HUES64 (cell line): ENCODE measurements around the gene GLRA2.
"Not testable (repeated sequence)": the region's sequence is repeated elsewhere in the genome, so short reads cannot be mapped to it uniquely, and the experiment has no call there.

Experiments used
- H3K27ac ChIP-seq: 2 replicates; pipeline ENCODE4 v1.7.0; 2013; ENCODE audit warnings: low read depth, low read length, inconsistent platforms
- H3K27me3 ChIP-seq: 2 replicates; pipeline ENCODE4 v1.6.1; 2013; ENCODE audit warnings: mild to moderate bottlenecking, low read length; ENCODE audit not compliant: insufficient read depth
- H3K36me3 ChIP-seq: 2 replicates; pipeline ENCODE4 v1.6.1; 2013; ENCODE audit warnings: mild to moderate bottlenecking, low read length; ENCODE audit not compliant: insufficient read depth
- H3K4me1 ChIP-seq: 2 replicates; pipeline ENCODE4 v1.6.1; 2013; ENCODE audit warnings: mild to moderate bottlenecking, low read length, moderate library complexity; ENCODE audit not compliant: insufficient read depth
- H3K4me3 ChIP-seq: 2 replicates; pipeline ENCODE4 v1.5.1; 2013; ENCODE audit warnings: mild to moderate bottlenecking, low read length, moderate library complexity
- H3K9ac ChIP-seq: 2 replicates; pipeline ENCODE4 v1.6.1; 2013; ENCODE audit warnings: mild to moderate bottlenecking, low read depth, low read length
- H3K9me3 ChIP-seq: 2 replicates; pipeline ENCODE4 v1.6.1; 2013; ENCODE audit warnings: low read depth, low read length; ENCODE audit not compliant: insufficient read depth
- whole genome bisulfite sequencing: fragments of 150-250, 120-280 bp; methylation state at CpG from one replicate; pipeline ENCODE4 v1.1.7; 2013; ENCODE audit warnings: missing lambda C conversion rate; 5-methylcytosine and 5-hydroxymethylcytosine counted together

Gene GLRA2

GRCh38 chrX:14594521-14594920 lies 65.2 kb downstream of the GLRA2 start:
- Histone ChIP-seq H3K9me3 (no peaks in the 10 kb centered on the region), H3K4me3 (no peak overlapping the region), H3K4me1 (peaks cover 18% of the 10 kb centered on the region), H3K27ac (no peak overlapping the region), H3K27me3 (no peaks in the 10 kb centered on the region), H3K36me3 (no peaks in the 10 kb centered on the region), H3K9ac (no peak overlapping the region)

GRCh38 chrX:14598330-14598729 lies 69.0 kb downstream of the GLRA2 start:
- H3K27me3 ChIP-seq: no peaks in the 10 kb centered on the region
- H3K9ac ChIP-seq: no peak overlapping the region
- H3K9me3 ChIP-seq: no peaks in the 10 kb centered on the region
- H3K36me3 ChIP-seq: no peaks in the 10 kb centered on the region
- 25% methylated on average over 2 of the region's 3 CpGs for WGBS
- peak overlapping the region; percentile 57; the same call in 1 of the 2 replicates for H3K27ac ChIP-seq
- H3K4me3 ChIP-seq: no peak overlapping the region; the same call in 1 of the 2 replicates
- H3K4me1 ChIP-seq: peaks cover 21% of the 10 kb centered on the region

- H3K4me1 ChIP-seq: no peaks in the 10 kb centered on the region
- H3K27ac ChIP-seq: no peak overlapping the region
- no peaks in the 10 kb centered on the region for H3K27me3 ChIP-seq
- H3K9me3 ChIP-seq: no peaks in the 10 kb centered on the region
- no peak overlapping the region for H3K9ac ChIP-seq
- 95% methylated on average over 3 of the region's 3 CpGs for WGBS
- H3K36me3 ChIP-seq: no peaks in the 10 kb centered on the region
- H3K4me3 ChIP-seq: no peak overlapping the region
Observed at GRCh38 chrX:14607446-14607985, 78.2 kb downstream of the GLRA2 start.

- H3K9ac ChIP-seq, H3K27ac ChIP-seq, H3K36me3 ChIP-seq, H3K27me3 ChIP-seq, H3K9me3 ChIP-seq, H3K4me3 ChIP-seq, H3K4me1 ChIP-seq: not testable (repeated sequence)
- WGBS: 92% methylated on average over 2 of the region's 5 CpGs
Observed at GRCh38 chrX:14612450-14612849, 83.1 kb downstream of the GLRA2 start.

GRCh38 chrX:14616301-14616700 lies 87.0 kb downstream of the GLRA2 start:
- Histone ChIP-seq H3K36me3 (no peaks in the 10 kb centered on the region), H3K4me3 (no peak overlapping the region), H3K9ac (no peak overlapping the region), H3K27me3 (no peaks in the 10 kb centered on the region), H3K4me1 (no peaks in the 10 kb centered on the region), H3K27ac (no peak overlapping the region), H3K9me3 (no peaks in the 10 kb centered on the region)
- 95% methylated on average over 4 of the region's 4 CpGs for WGBS

GRCh38 chrX:14616836-14617235 lies 87.5 kb downstream of the GLRA2 start:
- no peaks in the 10 kb centered on the region for H3K36me3 ChIP-seq
- H3K27ac ChIP-seq: no peak overlapping the region
- WGBS: 70% methylated on average over 4 of the region's 4 CpGs
- H3K4me1 ChIP-seq: no peaks in the 10 kb centered on the region
- H3K27me3 ChIP-seq: no peaks in the 10 kb centered on the region
- no peak overlapping the region for H3K9ac ChIP-seq
- H3K4me3 ChIP-seq: no peak overlapping the region
- no peaks in the 10 kb centered on the region for H3K9me3 ChIP-seq

GRCh38 chrX:14618177-14618965 lies 89.0 kb downstream of the GLRA2 start:
- no peaks in the 10 kb centered on the region for H3K9me3 ChIP-seq
- no peak overlapping the region for H3K9ac ChIP-seq
- H3K4me1 ChIP-seq: no peaks in the 10 kb centered on the region
- no peak overlapping the region for H3K4me3 ChIP-seq
- H3K27me3 ChIP-seq: no peaks in the 10 kb centered on the region
- H3K36me3 ChIP-seq: no peaks in the 10 kb centered on the region
- WGBS: 94% methylated on average over 4 of the region's 5 CpGs
- H3K27ac ChIP-seq: no peak overlapping the region

- Histone ChIP-seq H3K9me3 (no peaks in the 10 kb centered on the region), H3K4me3 (no peak overlapping the region), H3K27me3 (no peaks in the 10 kb centered on the region), H3K27ac (no peak overlapping the region), H3K9ac (no peak overlapping the region), H3K4me1 (no peaks in the 10 kb centered on the region), H3K36me3 (no peaks in the 10 kb centered on the region)
- 72% methylated on average over 2 of the region's 3 CpGs for WGBS
Observed at GRCh38 chrX:14630733-14631132, 101.4 kb downstream of the GLRA2 start.

GRCh38 chrX:14641681-14642655 lies 112.6 kb downstream of the GLRA2 start:
- Histone ChIP-seq H3K9ac (no peak overlapping the region), H3K9me3 (no peaks in the 10 kb centered on the region), H3K4me3 (no peak overlapping the region), H3K27ac (no peak overlapping the region), H3K4me1 (no peaks in the 10 kb centered on the region), H3K27me3 (no peaks in the 10 kb centered on the region), H3K36me3 (no peaks in the 10 kb centered on the region)
- WGBS: 93% methylated on average over 4 of the region's 4 CpGs

- Histone ChIP-seq H3K4me1 (no peaks in the 10 kb centered on the region), H3K36me3 (no peaks in the 10 kb centered on the region), H3K9ac (no peak overlapping the region), H3K27me3 (no peaks in the 10 kb centered on the region), H3K4me3 (no peak overlapping the region), H3K9me3 (no peaks in the 10 kb centered on the region), H3K27ac (no peak overlapping the region)
- WGBS: 89% methylated on average over 1 of the region's 2 CpGs
Observed at GRCh38 chrX:14660970-14661369, 131.6 kb downstream of the GLRA2 start.

- Histone ChIP-seq H3K27ac (no peak overlapping the region), H3K27me3 (no peaks in the 10 kb centered on the region), H3K4me3 (no peak overlapping the region), H3K36me3 (no peaks in the 10 kb centered on the region), H3K9ac (no peak overlapping the region), H3K4me1 (no peaks in the 10 kb centered on the region), H3K9me3 (no peaks in the 10 kb centered on the region)
- WGBS: no CpG with 5 or more reads among the region's 1 CpG
Observed at GRCh38 chrX:14670819-14671218, 141.5 kb downstream of the GLRA2 start.
